HG02588 (cell line): ENCODE data around the gene ENO2.

Source experiments
- ATAC-seq: cut with Tn5 transposase; IDR thresholded peaks from one replicate; pipeline ENCODE4 v1.9.1; 2021; ENCODE audit warnings: mild to moderate bottlenecking, moderate library complexity; ENCODE audit not compliant: unreplicated experiment

Gene ENO2

DNA sequence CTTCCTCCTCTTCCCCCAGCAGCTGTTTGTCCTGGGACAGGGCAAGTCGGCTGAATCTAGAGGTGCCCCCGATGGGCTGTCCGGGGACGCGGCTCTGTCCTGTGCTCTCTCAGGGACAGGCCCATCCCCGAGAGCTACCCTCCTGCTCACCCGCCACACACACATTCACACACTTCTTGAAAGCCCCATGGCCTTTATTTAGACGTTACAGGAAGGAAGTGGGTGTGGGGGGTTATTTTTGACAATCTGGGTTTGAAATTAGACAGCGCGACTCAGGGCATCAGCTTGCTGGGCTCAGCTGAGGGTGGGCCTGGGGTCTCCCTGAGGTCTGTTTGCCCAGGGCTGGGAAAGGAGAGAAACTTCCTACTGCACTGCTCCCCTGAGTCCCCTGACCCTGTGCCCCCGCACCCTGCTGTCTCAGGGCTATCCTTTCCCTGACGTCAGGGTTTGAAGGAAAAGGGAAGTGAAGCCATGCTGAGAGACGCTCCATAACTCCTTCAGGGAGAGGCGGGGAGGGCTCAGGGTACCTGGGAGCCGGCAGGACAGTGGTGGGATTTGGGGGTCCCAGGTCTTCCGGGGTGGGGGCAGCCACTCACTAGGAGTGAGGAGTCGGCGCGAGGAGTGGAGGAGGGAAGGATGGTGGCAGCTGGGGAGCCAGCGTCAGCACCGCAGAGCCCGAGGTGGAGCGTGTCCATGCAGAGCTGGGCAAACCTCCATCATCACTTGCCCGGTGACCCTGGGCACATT, 44.9 kb downstream of the ENO2 start:
- peak; percentile 43 for ATAC-seq

DNA sequence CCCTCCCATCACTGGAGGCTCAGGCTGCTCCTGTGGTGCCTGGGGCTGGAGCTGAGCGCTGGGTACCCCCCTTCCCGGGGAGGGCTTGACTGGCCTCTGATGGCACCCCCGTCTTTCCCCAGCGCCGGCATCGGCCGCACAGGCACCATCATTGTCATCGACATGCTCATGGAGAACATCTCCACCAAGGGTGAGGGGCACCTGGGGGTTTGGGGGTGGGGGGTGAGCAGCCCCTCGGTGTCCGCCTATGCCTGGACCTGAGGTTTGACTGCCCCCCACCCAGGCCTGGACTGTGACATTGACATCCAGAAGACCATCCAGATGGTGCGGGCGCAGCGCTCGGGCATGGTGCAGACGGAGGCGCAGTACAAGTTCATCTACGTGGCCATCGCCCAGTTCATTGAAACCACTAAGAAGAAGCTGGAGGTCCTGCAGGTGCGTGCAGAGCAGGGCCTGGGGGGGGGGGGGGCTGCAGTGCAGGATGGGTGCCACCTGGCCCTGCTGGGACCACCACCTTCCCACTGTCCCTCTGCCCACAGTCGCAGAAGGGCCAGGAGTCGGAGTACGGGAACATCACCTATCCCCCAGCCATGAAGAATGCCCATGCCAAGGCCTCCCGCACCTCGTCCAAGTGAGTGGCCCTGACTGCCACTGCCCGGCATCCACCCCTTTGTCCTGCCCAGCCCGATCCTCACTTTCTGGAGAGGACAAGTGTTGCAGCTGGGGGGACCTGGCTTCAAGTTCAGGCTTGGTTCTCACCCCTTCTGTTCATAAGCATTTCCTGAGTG, 45.6 kb downstream of the ENO2 start:
- ATAC-seq = no peak

DNA sequence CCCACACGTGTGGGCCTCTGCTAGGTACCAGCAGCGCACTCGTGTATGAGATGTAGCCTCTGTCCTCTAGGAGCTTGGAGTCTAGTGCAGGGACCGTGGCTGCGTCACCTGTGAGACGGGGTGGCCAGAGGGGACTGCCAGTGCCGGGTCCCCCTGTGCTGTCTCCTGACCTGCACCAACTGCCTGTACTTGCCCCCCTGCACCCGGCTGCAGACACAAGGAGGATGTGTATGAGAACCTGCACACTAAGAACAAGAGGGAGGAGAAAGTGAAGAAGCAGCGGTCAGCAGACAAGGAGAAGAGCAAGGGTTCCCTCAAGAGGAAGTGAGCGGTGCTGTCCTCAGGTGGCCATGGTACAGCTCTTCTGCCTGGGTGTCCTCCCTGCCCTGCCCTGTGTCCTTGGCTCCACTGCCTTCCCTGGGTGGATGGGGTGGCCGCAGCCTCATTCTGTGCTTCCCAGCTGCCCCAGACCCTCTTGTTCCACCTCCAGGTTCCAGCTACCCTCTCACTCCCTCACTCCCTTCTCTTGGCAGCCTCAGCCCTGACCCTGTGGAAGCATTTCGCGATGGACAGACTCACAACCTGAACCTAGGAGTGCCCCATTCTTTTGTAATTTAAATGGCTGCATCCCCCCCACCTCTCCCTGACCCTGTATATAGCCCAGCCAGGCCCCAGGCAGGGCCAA, 46.4 kb downstream of the ENO2 start:
- ATAC-seq = no peak

DNA sequence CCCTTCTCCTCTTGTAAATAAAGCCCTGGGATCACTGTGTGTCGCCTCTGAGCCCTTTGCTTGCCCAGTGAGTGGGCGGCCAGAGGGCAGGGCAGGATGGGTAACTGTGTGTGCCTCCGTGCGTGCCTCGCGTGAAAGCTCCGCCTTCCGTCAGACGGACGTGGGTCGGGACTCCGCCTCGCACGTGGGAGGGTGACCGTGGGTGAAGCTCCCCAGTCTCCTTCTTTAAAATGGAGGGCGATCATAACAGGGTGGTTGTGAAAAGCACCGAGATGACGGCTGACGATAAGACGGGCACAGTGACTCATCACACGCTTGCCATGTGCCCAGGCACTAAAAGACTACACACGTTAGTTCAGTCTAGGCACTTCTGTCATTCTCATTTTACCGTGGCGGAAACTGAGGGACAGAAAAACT, 46.9 kb downstream of the ENO2 start:
- ATAC-seq = no peak

DNA sequence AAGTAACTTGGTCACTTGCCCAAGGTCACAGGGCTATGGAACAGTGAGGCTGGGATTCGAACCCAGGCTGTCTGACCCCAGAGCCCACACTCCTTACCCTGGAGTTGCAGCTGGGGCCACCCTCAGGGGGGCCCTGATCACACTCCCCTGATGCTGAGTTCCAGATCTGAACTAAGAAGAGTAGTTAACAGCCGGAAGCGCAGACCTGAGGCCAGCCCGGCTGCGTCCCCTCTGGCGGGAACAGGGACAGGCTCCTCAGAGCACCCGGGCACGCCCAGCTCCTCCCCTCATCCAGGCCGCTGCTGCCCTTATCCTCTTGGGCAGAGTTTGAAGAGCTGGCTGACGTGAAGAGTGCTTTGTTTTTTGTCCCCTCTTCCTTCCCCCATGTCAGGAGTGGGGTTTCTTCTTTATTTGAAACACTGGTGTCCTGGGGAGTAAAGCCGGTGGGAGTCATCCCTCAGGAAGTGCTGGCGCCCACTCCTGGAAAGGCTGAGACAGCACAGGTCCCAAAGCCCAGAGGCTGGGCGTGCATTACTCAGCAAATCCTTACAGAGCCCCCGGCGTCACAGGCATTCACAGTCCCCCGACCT, 47.4 kb downstream of the ENO2 start:
- ATAC-seq = no peak

DNA sequence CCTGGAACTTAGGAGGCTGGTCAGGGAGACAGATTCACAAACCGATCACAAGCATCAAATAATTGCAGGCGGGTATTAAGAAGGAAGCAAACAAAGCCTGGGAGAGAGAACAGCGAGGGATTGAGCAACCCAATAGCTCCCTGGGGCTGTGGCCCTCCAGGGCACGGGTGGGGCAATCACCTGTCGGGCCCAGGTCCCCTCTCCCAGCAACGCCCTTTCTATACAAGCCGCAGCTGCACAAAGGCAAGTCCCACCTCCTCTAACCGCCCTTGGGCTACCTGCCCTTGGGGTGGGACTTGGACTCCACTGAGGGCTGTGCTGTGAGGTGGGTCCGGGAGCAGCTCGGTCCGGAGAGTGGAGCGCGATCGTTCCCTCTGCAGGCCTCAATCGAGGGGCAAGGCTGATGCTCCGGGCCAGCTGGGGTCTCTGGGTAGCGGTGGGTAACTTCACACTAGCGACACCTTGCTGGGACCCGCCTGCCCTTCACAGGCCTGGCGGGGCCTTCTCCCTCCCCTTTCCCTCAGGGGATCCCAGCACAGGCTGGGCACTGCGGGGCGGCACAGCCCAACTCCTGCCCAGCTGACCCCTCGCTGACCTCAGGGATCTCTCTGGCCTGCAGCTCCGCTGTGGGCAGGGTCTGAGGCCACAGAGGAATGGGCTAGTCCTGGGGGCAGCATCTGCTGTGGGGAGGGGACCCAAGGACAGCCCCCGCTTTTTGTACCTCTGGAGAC, 48.1 kb downstream of the ENO2 start:
- ATAC-seq = no peak

DNA sequence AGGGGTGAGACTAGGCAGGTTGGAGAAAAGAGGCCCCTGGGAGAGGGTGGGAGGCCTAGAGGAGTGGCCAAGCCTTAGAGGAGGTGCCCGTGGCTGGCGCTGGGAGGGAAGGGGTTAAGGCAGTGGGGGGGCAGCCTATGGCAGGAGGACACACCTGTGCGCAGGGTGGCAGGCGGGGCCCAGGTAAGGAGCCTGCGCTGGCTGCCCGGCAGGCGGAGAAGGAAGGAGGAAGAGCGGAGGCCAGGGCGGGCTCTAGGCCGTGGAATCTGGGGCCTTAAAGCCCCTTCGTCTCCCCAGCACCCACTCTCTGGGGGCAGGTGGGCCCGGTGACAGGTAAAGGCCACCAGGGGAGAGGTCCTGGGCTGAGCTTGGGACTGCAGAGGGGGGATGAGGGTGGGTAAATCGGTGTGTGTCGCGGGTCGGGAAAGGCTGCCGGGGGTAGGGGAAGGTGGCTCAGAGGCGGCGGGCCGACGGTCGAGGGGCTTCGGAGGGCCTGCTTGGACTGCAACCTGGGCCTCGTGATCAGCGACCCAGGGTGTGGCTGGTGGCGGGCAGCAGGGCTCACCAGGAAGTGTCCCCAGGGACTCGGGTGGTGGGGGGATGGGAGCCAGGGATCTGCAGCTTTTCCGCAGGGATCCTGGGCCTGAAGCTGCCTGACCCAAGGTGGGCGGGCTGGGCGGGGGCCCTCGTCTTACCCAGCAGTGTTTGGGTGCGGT, 48.8 kb downstream of the ENO2 start:
- ATAC-seq = no peak

DNA sequence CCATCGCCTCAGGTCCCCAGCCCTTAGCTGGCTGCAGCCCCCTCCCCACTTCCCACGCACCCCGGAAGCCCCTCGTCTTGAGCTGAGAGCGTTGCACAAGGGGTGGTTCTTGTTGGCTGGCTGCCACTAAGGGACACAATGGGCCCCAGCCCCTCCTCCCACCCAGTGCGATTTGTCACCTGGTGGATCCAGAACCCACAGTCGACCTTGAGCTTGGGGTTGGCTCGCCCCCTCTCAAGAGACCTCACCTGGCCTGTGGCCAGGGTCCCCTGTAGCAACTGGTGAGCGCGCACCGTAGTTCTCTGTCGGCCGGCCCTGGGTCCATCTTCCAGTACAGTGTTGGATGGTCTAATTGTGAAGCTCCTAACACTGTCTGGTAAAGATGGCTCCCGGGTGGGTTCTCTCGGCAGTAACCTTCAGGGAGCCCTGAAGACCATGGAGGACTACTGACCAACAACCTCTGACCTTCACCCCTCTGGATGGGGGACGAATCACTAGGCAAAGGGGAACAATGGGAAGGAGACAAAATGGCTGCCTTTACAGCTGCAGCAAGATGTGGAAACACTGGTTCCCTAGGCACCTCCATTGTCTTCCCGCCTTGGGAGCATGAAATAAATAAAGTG, 49.5 kb downstream of the ENO2 start:
- no peak for ATAC-seq

DNA sequence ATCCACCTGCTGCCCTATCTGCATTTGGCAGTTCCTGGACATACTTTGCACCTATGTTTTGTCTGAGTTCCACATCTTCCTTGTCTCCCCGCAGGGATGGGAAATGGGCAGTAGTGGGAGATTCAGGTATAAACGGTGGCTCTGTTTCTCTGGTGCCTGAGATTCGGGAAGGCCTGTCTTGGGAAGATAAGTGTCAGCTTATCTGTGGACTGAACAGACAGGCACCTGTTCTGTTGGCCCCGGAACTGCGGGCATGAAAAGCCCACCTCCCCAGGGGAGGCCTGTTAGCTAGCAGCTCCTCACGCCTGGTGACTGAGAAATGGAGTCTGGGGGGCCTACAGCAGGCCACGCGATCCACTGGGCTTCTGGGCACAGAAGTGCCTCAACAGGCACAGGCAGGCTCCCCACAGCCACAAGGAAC, 50.2 kb downstream of the ENO2 start:
- ATAC-seq = no peak

DNA sequence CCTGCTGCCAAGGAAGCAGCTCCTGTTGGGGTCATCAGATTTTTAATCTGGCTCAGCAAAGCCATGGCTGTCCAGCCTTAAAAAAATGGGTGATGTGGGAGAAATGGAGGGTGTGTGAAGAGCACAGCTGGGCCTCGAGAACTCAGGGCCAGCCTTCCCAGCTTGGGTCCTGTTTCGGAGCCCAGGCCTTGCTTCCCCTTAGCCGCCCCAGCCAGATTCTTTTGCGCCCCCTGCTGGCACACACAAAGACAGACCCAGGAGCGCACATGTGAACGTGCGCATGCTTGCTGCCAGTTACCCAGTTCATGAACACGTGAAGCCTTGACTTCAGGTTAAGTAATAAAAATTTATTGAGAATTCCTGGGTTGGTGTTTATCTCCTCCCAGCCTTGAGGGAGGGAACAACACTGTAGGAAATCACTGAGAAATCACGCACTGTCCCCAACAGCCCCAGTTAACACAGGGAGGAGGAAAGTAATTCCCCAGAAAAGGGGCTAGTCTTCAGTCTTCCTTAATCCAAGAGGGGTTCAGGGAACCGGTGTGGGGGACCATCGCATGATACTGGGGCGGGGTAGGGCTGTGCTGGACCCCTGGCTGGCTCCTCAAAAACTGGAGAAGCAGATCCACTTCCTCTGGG, 50.8 kb downstream of the ENO2 start:
- no peak for ATAC-seq

DNA sequence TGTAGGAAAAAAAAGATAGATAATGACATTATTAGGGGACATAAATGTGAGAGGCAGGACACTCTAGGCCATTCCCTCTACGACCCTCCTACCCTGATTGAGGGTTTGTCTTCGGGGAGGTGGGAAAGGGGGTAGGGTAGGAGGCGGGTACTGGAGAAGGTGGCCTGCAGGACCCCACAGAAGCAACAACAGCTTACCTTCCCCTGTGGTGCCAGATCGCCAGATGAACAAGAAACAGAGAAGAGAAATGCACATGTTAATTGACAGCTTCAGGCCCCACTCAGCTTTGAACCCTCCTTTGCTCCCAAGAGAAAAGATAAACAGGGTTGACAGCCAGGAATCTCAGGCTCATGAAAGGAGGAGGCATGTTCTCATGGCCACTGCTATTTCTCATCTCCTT, 51.3 kb downstream of the ENO2 start:
- ATAC-seq = no peak

DNA sequence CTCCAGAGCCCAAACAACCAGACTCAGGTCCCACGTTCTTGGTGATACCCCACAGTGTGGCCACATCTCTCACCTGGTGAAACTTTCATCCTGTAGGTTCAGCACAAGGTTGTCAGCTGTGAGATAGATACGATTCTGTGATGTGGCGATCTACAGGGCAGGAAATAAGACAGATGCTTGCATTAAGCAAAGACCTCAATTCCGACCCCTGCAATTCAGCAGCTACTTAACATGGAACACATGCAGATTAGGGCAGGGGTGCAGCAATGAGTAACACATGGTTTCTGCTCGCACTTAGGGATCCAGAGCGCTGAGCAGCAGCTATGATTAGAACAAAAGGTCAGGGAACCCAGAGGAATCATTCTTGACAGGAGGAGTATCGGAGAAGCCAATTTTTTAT, 52.0 kb downstream of the ENO2 start:
- no peak for ATAC-seq

DNA sequence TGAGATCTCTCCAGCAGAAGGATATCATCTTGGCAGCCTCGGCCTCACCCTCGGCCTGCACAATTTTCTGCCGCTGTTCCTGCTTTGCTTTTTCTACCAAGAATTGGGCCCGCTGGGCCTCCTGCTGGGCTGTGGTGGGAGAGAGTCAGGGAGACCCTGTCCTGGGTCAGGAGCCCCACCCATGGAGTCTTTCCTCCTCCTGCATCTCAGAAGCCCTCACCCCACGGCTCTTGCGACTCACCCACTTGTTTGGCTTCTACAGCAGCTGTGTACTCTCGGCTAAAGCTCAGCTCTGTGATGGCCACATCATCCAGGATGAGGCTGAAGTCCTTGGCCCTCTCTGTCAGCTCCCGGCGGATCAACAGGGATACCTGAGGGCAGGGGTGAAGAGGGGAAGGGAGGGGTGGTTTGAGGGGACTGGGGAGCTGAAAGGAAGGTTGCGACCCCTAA, 53.3 kb downstream of the ENO2 start:
- ATAC-seq = no peak

DNA sequence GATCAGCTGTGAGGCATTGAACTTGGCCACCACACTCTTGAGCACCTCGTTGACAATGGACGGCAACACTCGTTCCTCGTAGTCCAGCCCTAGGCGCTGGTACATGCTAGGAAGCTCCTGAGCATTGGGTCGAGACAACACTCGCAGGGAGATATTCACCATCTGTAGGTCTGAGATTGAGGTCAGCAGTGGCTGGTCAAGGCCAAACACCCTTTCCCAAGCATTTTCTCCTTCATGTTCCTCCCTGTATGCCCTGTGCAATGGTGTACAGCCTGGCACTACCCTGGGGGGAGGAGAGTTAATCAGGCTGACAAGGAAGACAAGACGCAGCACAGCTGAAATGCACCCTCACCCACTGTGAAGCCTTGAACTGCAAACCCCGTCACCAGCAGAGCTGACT, 54.0 kb downstream of the ENO2 start:
- no peak for ATAC-seq

DNA sequence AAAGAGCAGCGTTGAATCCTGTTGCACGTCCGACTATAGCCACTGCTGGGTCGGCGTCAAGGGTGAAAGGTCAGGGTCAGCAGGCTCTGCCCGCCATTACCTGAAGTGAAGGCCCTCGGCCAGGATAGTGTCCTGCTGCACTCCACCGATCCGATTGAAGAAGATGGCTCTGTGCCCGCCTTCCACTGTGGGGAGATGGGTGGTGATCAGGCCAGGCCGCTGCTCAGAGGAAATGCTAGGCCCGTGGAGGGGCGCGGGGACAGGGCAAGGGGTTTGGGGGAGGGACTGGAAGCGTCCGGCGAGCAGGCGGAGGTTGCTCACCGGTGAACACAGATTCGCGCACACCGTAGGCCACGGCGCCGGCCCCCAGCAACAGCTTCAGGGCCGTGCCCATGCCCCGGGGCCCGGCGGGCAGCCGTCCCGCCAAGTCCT, 55.7 kb downstream of the ENO2 start:
- peak; percentile 4 for ATAC-seq
